ENCODE data around the gene WIZ.

- TF ChIP-seq CTCF (IDR thresholded peaks at IDR 0.05) (no peak), POLR2A (IDR thresholded peaks at IDR 0.05) (no peak), EP300 (IDR thresholded peaks at IDR 0.05) (no peak), POLR2AphosphoS5 (IDR thresholded peaks at IDR 0.05) (no peak)
These were observed 10.5 kb downstream of the WIZ start for GRCh38 chr19:15439078-15439799.

Data from gastroesophageal sphincter (tissue), 3 donors.